K562 (cell line): Measurements from ENCODE around the gene PROK1.

ENCODE experiments used
- CTCF ChIP-seq, 3 experiments: IDR thresholded peaks in 2 of 3; conservative IDR thresholded peaks in 1 of 3; 2 replicates each; pipeline ENCODE4 v1.5.1; 2011 to 2012; ENCODE audit warnings: low read length in 3 of 3, mild to moderate bottlenecking in 3 of 3, control low read depth in 2 of 3, improper control_type of control experiment in 1 of 3, inconsistent platforms in 1 of 3, low read depth in 1 of 3, mixed read lengths in 1 of 3, moderate library complexity in 1 of 3; ENCODE audit not compliant: insufficient read depth in 2 of 3
- NFRKB ChIP-seq: fragments of 450-650 bp; IDR thresholded peaks from 2 replicates; pipeline ENCODE4 v1.6.1; 2016; ENCODE audit warnings: low read depth

GRCh38 chr1:110481968-110482623 is 31.1 kb downstream of the PROK1 start:
- no peak for TF ChIP-seq NFRKB
- TF ChIP-seq CTCF (IDR thresholded peaks at IDR 0.05 in 2 of 3, conservative IDR thresholded peaks at IDR 0.05 in 1 of 3; ENCODE audit: insufficient read depth in 2 of 3, low read depth in 1 of 3, low read length in 3 of 3), result 0 out of 6 replicates have a peak, but pooled peaks of 1 of the 3 experiments have one; percentile 11
